OCI-LY3 (cell line): Measurements from ENCODE around the gene DPF3.

ENCODE experiments used
- CTCF ChIP-seq: fragments of 200-600, 300-600 bp; sonication (generic); IDR thresholded peaks from 2 replicates; pipeline ENCODE4 v1.5.1; 2014; ENCODE audit warnings: antibody characterized with exemption, low read length, low read depth
- EZH2phosphoT487 ChIP-seq: fragments of 200-600 bp; shearing (Covaris generic); IDR thresholded peaks from 2 replicates; pipeline ENCODE4 v1.6.1; 2018; ENCODE audit warnings: antibody characterized with exemption, mixed run types, low read depth

DNA sequence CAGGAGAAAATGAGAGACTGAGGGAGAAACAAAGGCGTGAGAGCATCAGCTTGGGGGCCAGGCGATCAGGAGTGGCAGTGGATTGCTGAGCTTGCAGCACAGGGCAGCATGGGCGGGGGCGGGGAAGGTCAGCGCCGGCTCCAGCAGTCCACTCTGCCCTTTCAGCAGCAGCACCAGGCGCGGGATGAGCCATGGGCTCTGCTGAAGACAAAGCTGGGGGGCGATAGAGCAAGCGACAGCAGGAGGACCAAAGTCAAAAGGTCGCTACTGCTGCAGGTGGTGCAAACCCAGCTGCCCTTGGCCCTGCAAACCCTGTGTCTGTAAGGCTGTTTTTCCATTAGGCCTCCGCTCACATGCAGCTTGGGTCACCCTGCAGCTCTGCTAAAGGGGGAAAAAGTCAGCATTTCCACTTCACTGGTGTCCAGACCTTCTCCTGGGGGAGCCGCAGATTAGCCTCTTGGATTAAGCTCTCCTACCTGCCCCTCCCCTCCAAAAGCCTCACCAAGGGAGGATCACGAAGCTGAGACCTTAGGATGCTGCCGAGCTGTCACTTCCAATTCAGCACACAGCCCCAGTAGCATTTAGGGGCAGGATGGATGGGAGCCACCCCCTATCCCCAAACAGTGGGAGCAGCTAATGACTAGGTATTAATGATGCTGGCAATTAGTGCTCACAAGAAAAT, 204.8 kb downstream of the DPF3 start:
- TF ChIP-seq CTCF (no peak), EZH2phosphoT487 (no peak)
